Cerebellar cortex (tissue), 1 donor: ENCODE results near the gene CTLA4.
"Not testable (repeated sequence)": the region's sequence is repeated elsewhere in the genome, so short reads cannot be mapped to it uniquely, and the experiment has no call there.

Experiments
- DNase-seq: peaks from one replicate; pipeline ENCODE4 v3.0.0-alpha.2; 2015; ENCODE audit warnings: low spot score

Gene CTLA4

GRCh38 chr2:203857656-203858055 is 9.9 kb upstream of the CTLA4 start:
- no peak for DNase-seq

DNA sequence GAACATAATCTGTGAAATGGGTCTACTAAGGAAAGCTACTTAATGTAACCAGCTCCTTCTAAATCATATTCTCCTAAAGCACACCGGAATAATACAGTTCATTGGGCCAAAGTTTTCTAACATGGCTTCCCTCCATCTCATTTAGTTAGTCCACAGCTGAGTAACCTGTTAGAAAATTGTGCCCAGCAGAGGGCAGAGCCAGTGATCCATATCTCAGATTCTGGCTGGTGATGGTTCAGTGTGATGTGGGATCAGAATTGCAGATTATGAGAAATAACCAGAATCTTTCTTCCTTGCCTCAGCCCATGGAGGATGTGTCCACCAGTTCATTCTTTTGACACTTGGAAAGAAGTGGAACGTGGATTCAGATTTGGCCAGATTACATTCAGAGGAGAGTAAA is 9.4 kb upstream of the CTLA4 start:
- DNase-seq = no peak

- DNase-seq = no peak
Observed at GRCh38 chr2:203859030-203859789, 8.4 kb upstream of the CTLA4 start.

- DNase-seq = no peak
Observed at GRCh38 chr2:203861197-203861596, 6.4 kb upstream of the CTLA4 start.

- no peak for DNase-seq
Observed at GRCh38 chr2:203861607-203862006, 6.0 kb upstream of the CTLA4 start.

DNA sequence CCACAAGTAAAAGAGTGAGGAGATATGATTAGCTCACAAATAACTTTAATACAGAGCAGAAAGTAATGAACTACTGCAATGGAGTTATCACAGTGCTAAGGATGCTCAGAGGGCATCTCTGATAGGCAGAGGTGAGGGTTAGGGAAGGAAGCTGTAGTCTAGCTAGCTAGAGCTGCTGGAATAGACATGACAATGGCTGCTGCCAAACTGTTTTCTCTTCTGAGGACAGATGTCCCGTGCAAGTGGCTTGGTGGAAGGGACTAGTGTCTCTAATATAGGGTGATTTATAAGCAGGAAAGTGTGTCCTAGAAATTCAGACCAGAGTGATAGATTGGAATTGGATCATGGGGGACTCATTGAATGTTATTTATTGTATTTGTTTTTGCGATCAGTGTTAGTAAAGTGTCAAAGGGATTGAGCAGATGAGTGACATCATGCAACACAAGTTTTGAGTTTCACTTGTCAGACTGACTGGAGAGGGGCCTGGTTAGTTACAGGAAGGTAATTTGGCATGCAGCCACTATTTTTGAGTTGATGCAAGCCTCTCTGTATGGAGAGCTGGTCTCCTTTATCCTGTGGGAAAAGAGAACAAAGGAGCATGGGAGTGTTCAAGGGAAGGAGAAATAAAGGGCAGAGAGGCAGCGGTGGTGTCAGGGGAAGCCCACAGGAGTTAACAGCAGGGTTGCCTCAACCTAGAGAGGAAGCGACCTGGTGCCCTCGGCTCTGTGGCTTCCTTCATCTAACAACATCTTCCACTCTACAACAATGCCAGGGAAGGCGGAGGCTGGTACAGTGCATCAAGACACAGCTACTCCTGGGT is 1.9 kb downstream of the CTLA4 start:
- DNase-seq = no peak

- DNase-seq = no peak
Observed at GRCh38 chr2:203870481-203870880, 2.9 kb downstream of the CTLA4 start.

DNA sequence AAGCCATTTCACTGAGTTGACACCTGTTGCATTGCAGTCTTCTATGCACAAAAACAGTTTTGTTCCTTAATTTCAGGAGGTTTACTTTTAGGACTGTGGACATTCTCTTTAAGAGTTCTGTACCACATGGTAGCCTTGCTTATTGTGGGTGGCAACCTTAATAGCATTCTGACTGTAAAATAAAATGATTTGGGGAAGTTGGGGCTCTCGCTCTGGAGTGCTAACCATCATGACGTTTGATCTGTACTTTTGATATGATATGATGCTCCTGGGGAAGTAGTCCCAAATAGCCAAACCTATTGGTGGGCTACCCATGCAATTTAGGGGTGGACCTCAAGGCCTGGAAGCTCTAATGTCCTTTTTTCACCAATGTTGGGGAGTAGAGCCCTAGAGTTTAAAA is 3.4 kb downstream of the CTLA4 start:
- no peak for DNase-seq

GRCh38 chr2:203871371-203871983 is 3.9 kb downstream of the CTLA4 start:
- DNase-seq = no peak

- no peak for DNase-seq
Observed at GRCh38 chr2:203873461-203873860, 5.9 kb downstream of the CTLA4 start.

DNA sequence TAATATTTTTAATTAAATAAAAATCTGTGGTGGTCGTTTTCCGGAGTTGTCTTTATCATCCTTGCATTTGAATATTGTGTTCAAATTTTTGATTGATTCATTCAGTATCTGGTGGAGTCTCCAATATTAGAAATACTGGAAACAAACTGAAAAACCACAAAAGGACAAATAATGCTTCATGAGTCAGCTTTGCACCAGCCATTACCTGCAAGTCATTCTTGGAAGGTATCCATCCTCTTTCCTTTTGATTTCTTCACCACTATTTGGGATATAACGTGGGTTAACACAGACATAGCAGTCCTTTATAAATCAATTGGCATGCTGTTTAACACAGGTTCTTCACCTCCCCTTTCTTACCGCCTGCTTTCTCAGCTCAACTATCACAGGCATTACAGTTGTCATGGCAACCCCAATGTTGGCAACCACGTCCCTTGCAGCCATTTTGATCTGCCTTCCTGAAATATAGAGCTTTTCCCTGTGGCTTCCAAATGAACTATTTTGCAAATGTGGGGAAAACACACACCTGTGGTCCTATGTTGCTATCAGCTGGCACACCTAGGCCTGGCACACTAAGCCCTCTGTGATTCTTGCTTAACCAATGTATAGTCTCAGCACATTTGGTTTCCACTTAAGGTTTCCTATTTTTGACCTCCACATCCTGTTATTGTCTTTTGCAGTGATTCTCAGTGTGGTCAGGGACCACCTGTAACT is 6.5 kb downstream of the CTLA4 start:
- DNase-seq = no peak

DNA sequence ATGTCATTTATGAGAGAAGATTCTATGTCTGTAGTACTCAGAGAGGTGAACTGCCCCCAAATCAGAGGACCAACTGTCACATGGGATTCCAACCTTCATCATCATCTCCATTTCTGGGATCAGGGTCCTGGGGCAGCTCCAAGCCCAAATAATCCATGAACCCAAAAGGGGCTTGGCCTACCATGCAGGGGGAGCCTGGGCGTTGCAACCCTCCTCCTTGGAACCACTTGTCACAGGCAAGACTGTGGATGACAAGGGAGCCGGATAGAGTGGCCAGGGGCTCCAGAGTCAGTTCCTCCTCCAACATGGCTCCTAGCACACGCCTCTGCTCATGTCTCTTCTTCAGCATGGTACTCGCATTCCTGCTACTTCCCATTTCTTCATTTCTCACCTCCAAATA is 7.9 kb downstream of the CTLA4 start:
- DNase-seq = no peak

GRCh38 chr2:203876328-203876727 is 8.8 kb downstream of the CTLA4 start:
- DNase-seq = no peak

- no peak for DNase-seq
Observed at GRCh38 chr2:203878063-203878462, 10.5 kb downstream of the CTLA4 start.

GRCh38 chr2:203880557-203881125 is 13.1 kb downstream of the CTLA4 start:
- no peak for DNase-seq

- DNase-seq = not testable (repeated sequence)
Observed at GRCh38 chr2:203881185-203881584, 13.6 kb downstream of the CTLA4 start.

DNA sequence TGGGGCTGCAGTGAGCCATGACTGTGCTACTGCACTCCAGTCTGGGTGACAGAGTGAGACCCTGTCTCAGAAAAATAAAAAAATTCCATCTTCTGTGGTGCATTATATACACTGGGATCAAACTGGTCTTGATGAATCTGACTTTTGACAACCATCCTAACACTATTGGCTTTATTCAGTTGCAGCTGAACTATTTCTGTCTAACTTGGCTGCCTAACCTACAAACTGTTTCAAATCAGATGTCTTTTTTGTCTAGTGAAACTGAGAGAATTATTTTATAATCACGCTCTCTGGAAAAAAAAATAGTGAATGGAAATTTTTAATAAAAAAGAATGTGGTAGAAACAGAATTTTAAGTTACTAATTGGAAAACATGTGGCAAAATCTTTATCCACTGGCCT is 15.0 kb downstream of the CTLA4 start:
- no peak for DNase-seq

- no peak for DNase-seq
Observed at GRCh38 chr2:203886661-203887151, 19.1 kb downstream of the CTLA4 start.

DNA sequence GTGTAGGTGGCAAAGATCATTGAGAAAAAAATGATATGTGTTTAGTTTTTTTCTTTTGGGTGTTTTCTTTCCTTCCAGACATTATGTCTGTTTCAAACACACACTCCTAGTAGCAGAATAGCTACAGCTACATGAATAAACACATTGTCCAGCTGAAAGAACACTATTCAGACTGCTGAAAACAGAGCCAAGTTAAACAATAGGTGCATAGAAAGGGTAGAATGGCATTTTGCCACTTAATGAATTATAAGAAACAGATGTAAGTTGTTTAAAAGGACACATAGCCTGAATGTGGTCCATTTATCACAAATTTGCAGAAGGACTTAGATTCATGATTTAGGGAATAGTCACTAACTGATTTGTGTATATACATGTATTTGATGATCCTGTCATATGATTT is 20.1 kb downstream of the CTLA4 start:
- DNase-seq = no peak

- no peak for DNase-seq
Observed at GRCh38 chr2:203889542-203889941, 22.0 kb downstream of the CTLA4 start.

- no peak for DNase-seq
Observed at GRCh38 chr2:203889944-203890343, 22.4 kb downstream of the CTLA4 start.

DNA sequence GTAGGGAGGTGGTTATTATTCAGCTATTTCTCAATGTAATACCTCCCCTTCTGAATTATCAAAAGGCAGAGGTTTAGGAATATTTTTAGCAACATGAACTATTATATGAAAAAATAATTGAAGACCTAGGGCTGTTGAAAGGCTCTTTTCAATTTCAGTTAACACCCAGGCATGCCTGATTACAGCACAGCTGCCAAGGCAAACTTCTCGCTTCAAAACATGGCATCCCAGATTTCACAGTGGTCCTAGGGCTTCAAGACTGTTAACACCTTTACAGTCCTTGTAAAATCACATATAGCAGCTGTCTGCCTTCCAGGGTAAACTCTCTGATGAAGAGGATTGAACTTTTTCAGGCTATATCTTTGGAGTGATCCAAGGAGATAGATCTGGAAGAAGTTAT is 23.2 kb downstream of the CTLA4 start:
- no peak for DNase-seq
